Measurements from ENCODE around the gene MFAP1. TPM values are rescaled to one million over a fixed set of nuclear protein-coding genes. Genes with fewer than 3 reads are reported as not detected.

The MFAP1 gene
- total RNA-seq, 1 experiment from 2014 or later = 44.7 TPM

GRCh38 chr15:43808960-43809678 is 15.4 kb downstream of the MFAP1 start:
- Mint-ChIP-seq H3K9me3 (no peaks in the 10 kb centered on the region), H3K4me3 (no peak overlapping the region), H3K27me3 (ENCODE audit: low read depth) (no peaks in the 10 kb centered on the region), H3K27ac (no peak overlapping the region; a peak in 1 of 7 replicates), H3K4me1 (no peaks in the 10 kb centered on the region), H3K36me3 (ENCODE audit: insufficient read depth in 1 of 3, low read depth in 3 of 3) (peaks cover 48 to 95% (median 87%) of the 10 kb centered on the region in 3 experiments)
- H3K56ac ChIP-seq (ENCODE audit: insufficient read length, low read depth, low read length) = no peak overlapping the region
- no peaks in the 10 kb centered on the region for H4K20me1 ChIP-seq (ENCODE audit: control insufficient read depth, insufficient read depth, insufficient read length)
- H3K18ac ChIP-seq (ENCODE audit: insufficient read length, low read depth, low read length) = no peak overlapping the region
- H3K79me2 ChIP-seq (ENCODE audit: insufficient read depth, low read length) = no peaks in the 10 kb centered on the region
- no peak overlapping the region for H2BK120ac ChIP-seq (ENCODE audit: low read depth, low read length, poor library complexity, severe bottlenecking)
- no peak overlapping the region for H3K4ac ChIP-seq (ENCODE audit: low read depth, low read length)
- H3K4me1 ChIP-seq (ENCODE audit: insufficient read depth, low read length) = no peaks in the 10 kb centered on the region
- no peak overlapping the region for H4K8ac ChIP-seq (replicated peaks; ENCODE audit: insufficient read length, low read depth, low read length)
- no peak overlapping the region for H3K14ac ChIP-seq (ENCODE audit: insufficient read depth, low read length)
- H2AFZ ChIP-seq (ENCODE audit: low read length) = no peak overlapping the region
- H2AK5ac ChIP-seq (ENCODE audit: insufficient read length, low read length) = no peak overlapping the region
- no peak overlapping the region for H2BK5ac ChIP-seq (ENCODE audit: insufficient read length, low read length)
- H2BK12ac ChIP-seq (ENCODE audit: insufficient read length, low read depth, low read length) = no peak overlapping the region
- no peak overlapping the region for H3K9ac ChIP-seq (ENCODE audit: extremely low read depth, insufficient read length, low read length)
- H3K79me1 ChIP-seq (ENCODE audit: insufficient read depth, low read depth, low read length, poor library complexity, severe bottlenecking) = no peaks in the 10 kb centered on the region
- WGBS (ENCODE audit: extremely low coverage, insufficient read length, low lambda C conversion rate) = no CpG with 5 or more reads among the region's 6 CpGs
- H3K27ac ChIP-seq (ENCODE audit: insufficient read length, low read depth, low read length) = no peak overlapping the region
- H3T11ph ChIP-seq (ENCODE audit: low read length) = no peak overlapping the region
- TF ChIP-seq CTCF (conservative IDR thresholded peaks at IDR 0.05) = no peak
- H2BK15ac ChIP-seq (ENCODE audit: low read depth, low read length) = no peak overlapping the region
- H3K23me2 ChIP-seq (ENCODE audit: insufficient read length, low read depth, low read length, poor library complexity, severe bottlenecking) = no peaks in the 10 kb centered on the region
- no peak overlapping the region for H4K91ac ChIP-seq (ENCODE audit: insufficient read length, low read depth, low read length)
- DNase-seq = no peak
- H4K5ac ChIP-seq (ENCODE audit: insufficient read length, low read depth, low read length) = no peak overlapping the region
- H2BK20ac ChIP-seq (ENCODE audit: low read depth, low read length, poor library complexity, severe bottlenecking) = no peak overlapping the region
- no peak overlapping the region for H3K4me2 ChIP-seq (ENCODE audit: insufficient read depth, insufficient read length, low read length)
- H3K27me3 ChIP-seq (ENCODE audit: insufficient read depth, low read length) = no peaks in the 10 kb centered on the region
- H3K9me3 ChIP-seq (ENCODE audit: control insufficient read depth, low read depth, low read length) = no peaks in the 10 kb centered on the region
- H3K23ac ChIP-seq (ENCODE audit: insufficient read length, low read depth, low read length) = no peak overlapping the region

All from H9 (cell line).